Activated gamma-delta T cell (primary cell): ENCODE data around the gene ITGB3BP.
"Not testable (repeated sequence)": the region's sequence is repeated elsewhere in the genome, so short reads cannot be mapped to it uniquely, and the experiment has no call there.

Experiments
- DNase-seq: peaks from one replicate; lab custom pipeline; 2025; lab: John Stamatoyannopoulos, UW
- total RNA-seq, 2 donors: gene quantifications; one replicate each; lab custom pipeline; 2026; lab: John Stamatoyannopoulos, UW

The ITGB3BP gene
- total RNA-seq, result 16.8 to 21.8 reads per million in 2 donors

GRCh38 chr1:63522891-63523728 is at the start of gene ITGB3BP, which contains the start of gene EFCAB7:
Gene ITGB3BP (minus strand): TSS chr1:63523225. CDS start chr1:63523133, 92 bp downstream.
Gene EFCAB7 (plus strand): TSS chr1:63523525. CDS start chr1:63525573, 2,048 bp downstream.
- peak; percentile 44 for DNase-seq

GRCh38 chr1:63572686-63573085 is 49.7 kb upstream of the ITGB3BP start:
- DNase-seq, result not testable (repeated sequence)

GRCh38 chr1:63569640-63570316 is 46.8 kb upstream of the ITGB3BP start:
- DNase-seq, result no peak

- DNase-seq, result no peak
Observed at GRCh38 chr1:63569068-63569467, 46.0 kb upstream of the ITGB3BP start.

GRCh38 chr1:63563745-63564144 is 40.7 kb upstream of the ITGB3BP start:
- no peak for DNase-seq

- no peak for DNase-seq
Observed at GRCh38 chr1:63559357-63559756, 36.3 kb upstream of the ITGB3BP start.

- DNase-seq, result no peak
Observed at GRCh38 chr1:63557365-63557987, 34.5 kb upstream of the ITGB3BP start.

GRCh38 chr1:63555480-63555879 is 32.5 kb upstream of the ITGB3BP start:
- no peak for DNase-seq

GRCh38 chr1:63548877-63549276 is 25.9 kb upstream of the ITGB3BP start:
- DNase-seq, result no peak

GRCh38 chr1:63548303-63548702 is 25.3 kb upstream of the ITGB3BP start:
- DNase-seq, result no peak

- DNase-seq, result no peak
Observed at GRCh38 chr1:63547621-63548294, 24.7 kb upstream of the ITGB3BP start.

GRCh38 chr1:63545780-63546179 is 22.8 kb upstream of the ITGB3BP start:
- DNase-seq, result no peak

- DNase-seq, result no peak
Observed at GRCh38 chr1:63537940-63538339, 14.9 kb upstream of the ITGB3BP start.

- no peak for DNase-seq
Observed at GRCh38 chr1:63537006-63537405, 14.0 kb upstream of the ITGB3BP start.

GRCh38 chr1:63534406-63534805 is 11.4 kb upstream of the ITGB3BP start:
- DNase-seq, result no peak

GRCh38 chr1:63533931-63534330 is 10.9 kb upstream of the ITGB3BP start:
- no peak for DNase-seq

GRCh38 chr1:63532727-63533126 is 9.7 kb upstream of the ITGB3BP start:
- no peak for DNase-seq

- DNase-seq, result no peak
Observed at GRCh38 chr1:63524201-63524600, 1.2 kb upstream of the ITGB3BP start.

GRCh38 chr1:63523738-63524137 is 713 bp upstream of the ITGB3BP start:
- no peak for DNase-seq

- no peak for DNase-seq
Observed at GRCh38 chr1:63516629-63517028, 6.4 kb downstream of the ITGB3BP start.

- DNase-seq, result no peak
Observed at GRCh38 chr1:63512584-63512983, 10.4 kb downstream of the ITGB3BP start.

GRCh38 chr1:63509718-63510117 is 13.3 kb downstream of the ITGB3BP start:
- DNase-seq, result no peak
